Urinary bladder (tissue), 4 donors: ENCODE results near the gene LDLRAD1. TPM values are rescaled to one million over a fixed set of nuclear protein-coding genes. Genes with fewer than 3 reads are reported as not detected.
"Not testable (repeated sequence)": the region's sequence is repeated elsewhere in the genome, so short reads cannot be mapped to it uniquely, and the experiment has no call there.

Experiments used
- DNase-seq: peaks from one replicate; pipeline ENCODE4 v3.0.0-alpha.2; 2015; ENCODE audit errors: extremely low spot score
- H3K27ac ChIP-seq: one replicate; pipeline ENCODE4 v1.5.1; 2013; ENCODE audit warnings: low read depth, mild to moderate bottlenecking, moderate library complexity
- H3K36me3 ChIP-seq: one replicate; pipeline ENCODE4 v1.6.1; 2013; ENCODE audit warnings: mild to moderate bottlenecking, moderate library complexity; ENCODE audit not compliant: insufficient read depth
- H3K4me1 ChIP-seq: one replicate; pipeline ENCODE4 v1.6.1; 2013; ENCODE audit warnings: mild to moderate bottlenecking, moderate library complexity; ENCODE audit not compliant: insufficient read depth
- H3K4me3 ChIP-seq: one replicate; pipeline ENCODE4 v1.5.1; 2013; ENCODE audit warnings: low read depth, low read length
- WGBS: extraction: QIAGEN DNeasy Blood & Tissue Kit; methylation state at CpG from one replicate; pipeline ENCODE4 v1.1.7; 2013; 5-methylcytosine and 5-hydroxymethylcytosine counted together
- polyA plus RNA-seq: library from polyadenylated mRNA; stranded (reverse); fragments of 200-250 nt; gene quantifications from one replicate; pipeline ENCODE4 v1.2.3, GENCODE V29; 2013
- total RNA-seq: library from RNA; depleted of rRNA; stranded (reverse); fragments of >200 nt; gene quantifications from one replicate; pipeline ENCODE4 v1.2.3, GENCODE V29; 2014
- donor health status: healthy with polysubstance abuse.
- donor health status: healthy.

The LDLRAD1 gene
- total and polyA plus RNA-seq, 2 donors, result not detected

DNA sequence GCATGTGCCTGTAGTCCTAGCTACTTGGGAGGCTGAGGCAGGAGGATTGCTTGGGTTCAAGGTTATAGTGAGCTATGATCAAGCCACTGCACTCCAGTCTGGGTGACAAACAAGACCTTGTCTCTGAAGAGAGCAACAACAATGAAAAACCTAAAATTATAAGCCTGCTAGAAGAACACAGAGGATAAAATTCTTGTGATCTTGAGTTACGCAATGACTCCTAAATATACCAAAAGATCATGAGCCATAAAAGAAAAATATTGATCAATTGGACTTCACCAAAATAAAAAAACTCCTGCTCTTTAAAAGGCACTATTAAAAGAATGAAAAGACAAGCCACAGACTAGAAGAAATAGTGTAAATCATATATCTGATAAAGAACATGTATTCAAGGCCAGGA, 22.3 kb downstream of the LDLRAD1 start:
- no peaks in the 10 kb centered on the region for H3K36me3 ChIP-seq
- no peaks in the 10 kb centered on the region for H3K4me1 ChIP-seq
- 92% methylated on average over 1 of the region's 1 CpG for WGBS
- no peak overlapping the region for H3K4me3 ChIP-seq
- no peak for DNase-seq
- no peak overlapping the region for H3K27ac ChIP-seq

DNA sequence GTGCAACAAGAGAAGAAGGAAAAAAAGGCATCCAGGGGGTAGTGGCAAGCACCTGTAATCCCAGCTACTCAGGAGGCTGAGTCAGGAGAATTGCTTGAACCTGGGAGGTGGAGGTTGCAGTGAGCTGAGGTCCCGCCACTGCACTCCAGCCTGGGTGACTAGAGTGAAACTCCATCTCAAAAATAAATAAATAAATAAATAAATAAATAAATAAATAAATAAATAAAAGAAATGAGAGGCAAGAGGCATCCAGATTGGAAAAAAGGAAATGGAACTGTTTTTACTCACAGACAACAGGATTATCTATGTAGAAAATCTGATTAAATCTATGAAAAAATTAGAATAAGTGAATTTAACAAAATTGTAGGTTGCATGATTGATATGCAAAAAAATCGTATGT, 23.5 kb downstream of the LDLRAD1 start:
- not testable (repeated sequence) for H3K27ac ChIP-seq, H3K36me3 ChIP-seq, H3K4me1 ChIP-seq, DNase-seq, H3K4me3 ChIP-seq
- 89% methylated on average over 2 of the region's 2 CpGs for WGBS

DNA sequence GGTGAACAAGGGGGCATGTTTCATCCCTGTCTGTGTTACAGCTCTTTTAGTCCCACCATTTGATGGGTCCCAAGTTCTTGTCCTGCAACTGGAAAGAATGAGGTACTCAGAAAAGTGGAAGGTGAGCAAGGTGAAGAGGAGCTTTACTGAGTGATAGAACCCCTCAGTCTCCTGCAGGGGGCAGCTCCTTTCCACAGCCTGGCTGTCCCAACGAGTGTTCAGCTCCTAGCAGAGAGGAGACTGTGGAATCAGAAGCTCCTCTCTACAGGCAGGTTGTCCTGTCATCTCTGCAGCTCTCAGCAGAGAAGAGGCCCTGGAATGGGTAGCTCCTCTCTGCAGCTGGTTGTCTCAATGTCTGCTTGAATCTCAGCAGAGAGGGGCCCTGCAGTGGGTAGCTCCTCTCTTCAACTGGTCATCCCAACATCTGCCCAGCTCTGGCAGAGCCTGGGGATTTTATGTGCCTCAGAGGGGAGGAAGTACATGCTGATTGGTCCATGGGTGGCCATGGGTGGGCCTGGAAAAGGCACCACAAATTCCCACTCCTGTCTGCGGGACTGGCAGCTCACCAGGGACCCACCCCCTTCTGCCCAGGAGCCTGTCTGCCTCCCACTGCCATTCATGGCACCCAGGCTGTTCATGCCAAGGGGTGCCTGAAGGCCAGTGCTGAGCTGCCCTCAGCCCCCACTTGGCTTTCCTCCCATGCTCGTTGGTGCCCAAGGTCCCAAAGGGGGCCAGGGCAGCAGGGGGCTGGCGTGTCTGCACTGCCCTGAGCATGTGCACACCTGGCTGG, 25.7 kb downstream of the LDLRAD1 start:
- Histone ChIP-seq H3K36me3 (no peaks in the 10 kb centered on the region), H3K4me1 (no peaks in the 10 kb centered on the region), H3K4me3 (no peak overlapping the region), H3K27ac (no peak overlapping the region)
- DNase-seq, result no peak
- WGBS, result 72% methylated on average over 4 of the region's 4 CpGs

DNA sequence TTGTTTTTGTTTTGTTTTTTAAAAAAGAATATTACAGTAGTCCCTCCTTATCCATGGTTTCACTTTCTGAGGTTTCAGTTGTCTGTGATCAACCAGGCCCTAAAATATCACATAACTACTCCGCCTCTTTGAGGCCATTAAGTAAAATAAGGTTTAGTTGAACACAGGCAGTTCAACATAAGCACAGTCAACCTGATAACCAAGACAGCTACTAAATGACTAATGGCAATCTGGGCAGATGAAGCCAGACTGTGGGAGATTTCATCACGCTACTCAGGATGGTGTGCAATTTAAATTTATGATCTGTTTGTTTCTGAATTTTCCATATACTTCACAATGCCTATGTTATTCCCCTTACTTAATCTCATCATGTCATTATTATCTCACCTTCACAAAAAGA, 30.1 kb downstream of the LDLRAD1 start:
- Histone ChIP-seq H3K4me3 (no peak overlapping the region), H3K27ac (no peak overlapping the region), H3K36me3 (no peaks in the 10 kb centered on the region), H3K4me1 (no peaks in the 10 kb centered on the region)
- DNase-seq, result no peak
- 86% methylated on average over 2 of the region's 2 CpGs for WGBS

DNA sequence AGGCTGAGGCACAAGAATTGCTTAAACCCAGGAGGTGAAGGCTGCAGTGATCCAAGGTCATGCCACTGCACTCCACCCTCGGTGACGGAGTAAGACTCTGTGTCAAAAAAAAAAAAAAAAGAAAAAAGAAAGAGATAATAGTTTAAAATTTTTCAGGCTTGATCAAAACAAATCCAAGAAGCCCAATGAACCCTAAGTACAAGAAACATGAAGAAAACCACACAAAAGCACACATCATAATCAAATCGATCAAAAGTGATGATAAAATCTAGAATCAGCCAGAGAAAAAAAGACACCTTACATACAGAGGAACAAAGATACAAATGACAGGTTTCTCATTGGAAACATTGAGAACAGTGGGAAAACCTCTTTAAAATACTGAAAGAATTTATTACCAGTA, 31.5 kb downstream of the LDLRAD1 start:
- Histone ChIP-seq H3K4me3 (no peak overlapping the region), H3K36me3 (no peaks in the 10 kb centered on the region), H3K27ac (no peak overlapping the region), H3K4me1 (no peaks in the 10 kb centered on the region)
- WGBS, result 87% methylated on average over 3 of the region's 3 CpGs
- DNase-seq, result no peak

DNA sequence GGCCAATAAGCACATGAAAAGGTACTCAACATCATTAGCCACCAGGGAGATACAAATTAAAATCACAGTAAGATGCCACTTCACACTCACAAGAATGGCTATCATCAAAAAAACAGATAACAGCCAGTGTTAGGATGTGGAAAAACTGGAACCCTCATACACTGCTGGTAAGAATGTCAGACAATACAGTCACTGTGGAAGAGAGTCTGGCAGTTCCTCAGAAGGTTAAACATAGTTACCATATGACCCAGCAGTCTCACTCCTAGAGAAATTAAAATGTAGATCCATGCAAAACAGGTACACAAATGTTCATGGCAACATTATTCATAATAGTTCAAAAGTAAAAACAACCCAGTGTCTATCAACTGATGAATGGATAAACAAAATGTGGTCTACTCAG, 33.3 kb downstream of the LDLRAD1 start:
- Histone ChIP-seq H3K4me1 (no peaks in the 10 kb centered on the region), H3K27ac (no peak overlapping the region), H3K36me3 (no peaks in the 10 kb centered on the region), H3K4me3 (no peak overlapping the region)
- DNase-seq, result no peak

DNA sequence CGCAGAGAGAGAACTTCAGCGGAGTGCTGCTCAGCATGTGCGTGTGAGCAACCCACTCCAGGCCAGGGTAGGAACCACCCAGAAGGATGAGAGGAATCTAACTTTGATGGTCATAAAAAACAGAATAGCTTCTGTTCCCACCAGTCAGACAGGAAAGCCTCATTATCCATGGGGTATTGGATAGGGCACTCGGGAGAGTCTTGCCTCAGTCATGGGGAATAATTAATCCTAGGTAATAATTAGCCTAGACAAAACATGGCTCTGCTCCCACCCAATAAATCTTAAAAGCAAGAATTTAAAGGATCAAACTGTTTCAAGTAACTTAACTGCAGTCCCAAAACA, 35.3 kb downstream of the LDLRAD1 start:
- peak overlapping the region; percentile 23 for H3K4me3 ChIP-seq
- 17% methylated on average over 4 of the region's 4 CpGs for WGBS
- no peaks in the 10 kb centered on the region for H3K4me1 ChIP-seq
- no peaks in the 10 kb centered on the region for H3K36me3 ChIP-seq
- no peak for DNase-seq
- H3K27ac ChIP-seq, result no peak overlapping the region

DNA sequence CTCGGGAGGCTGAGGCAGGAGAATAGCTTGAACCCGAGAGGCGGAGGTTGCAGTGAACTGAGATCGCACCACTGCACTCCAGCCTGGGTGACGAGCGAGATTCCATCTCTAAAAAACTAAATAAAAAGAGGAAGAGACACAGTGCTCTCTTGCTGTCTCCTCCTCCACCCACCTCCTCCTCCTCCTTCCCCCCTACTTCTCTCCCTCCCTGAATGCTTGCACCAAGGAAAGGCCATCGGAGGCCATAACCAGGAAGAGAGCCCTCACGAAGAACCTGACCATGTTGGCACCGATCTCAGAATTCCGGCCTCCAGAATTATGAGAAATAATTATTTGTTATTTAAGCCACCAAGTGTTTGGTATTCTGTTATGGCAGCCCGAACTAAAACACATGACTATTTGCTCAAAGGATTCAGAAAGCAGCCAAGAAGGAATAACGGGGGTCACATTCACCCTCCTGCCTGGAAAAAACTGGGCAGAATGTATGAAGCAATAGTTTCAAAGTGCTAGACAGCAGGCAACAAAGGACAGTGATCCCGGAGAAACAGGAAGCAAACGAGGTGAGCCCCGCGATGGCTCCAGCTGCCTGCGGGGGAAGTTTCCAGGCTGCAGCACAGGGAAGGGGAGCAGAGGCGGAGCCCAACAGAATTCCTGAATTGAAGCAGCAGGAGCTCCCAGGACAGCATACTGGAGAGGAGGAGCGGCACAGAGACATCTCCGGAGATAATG, 35.8 kb downstream of the LDLRAD1 start:
- no peak for DNase-seq
- no peaks in the 10 kb centered on the region for H3K4me1 ChIP-seq
- peak overlapping the region; percentile 23 for H3K4me3 ChIP-seq
- WGBS, result 27% methylated on average over 20 of the region's 20 CpGs
- no peaks in the 10 kb centered on the region for H3K36me3 ChIP-seq
- peak overlapping the region; percentile 0 for H3K27ac ChIP-seq

DNA sequence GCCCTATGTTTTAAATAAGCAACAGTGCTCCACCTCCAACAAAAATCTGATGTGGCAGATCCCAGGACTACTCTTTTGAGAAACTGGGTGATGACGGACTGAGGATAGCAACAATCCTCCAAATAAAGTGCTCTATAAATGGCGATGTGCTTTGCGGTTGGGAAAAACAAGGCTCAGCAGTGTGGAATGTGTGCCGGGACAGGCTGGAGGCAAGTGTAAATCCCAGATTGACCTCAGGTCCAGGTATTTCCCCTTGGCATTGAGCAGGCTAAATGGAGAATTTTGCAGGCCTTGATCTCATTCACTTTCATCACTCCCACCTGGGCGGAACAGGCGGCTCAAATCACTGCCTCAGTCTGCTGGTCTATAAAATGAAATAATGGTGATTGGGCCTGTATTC, 36.8 kb downstream of the LDLRAD1 start:
- DNase-seq, result no peak
- Histone ChIP-seq H3K4me3 (no peak overlapping the region), H3K36me3 (no peaks in the 10 kb centered on the region), H3K27ac (no peak overlapping the region), H3K4me1 (no peaks in the 10 kb centered on the region)
- 63% methylated on average over 6 of the region's 6 CpGs for WGBS

DNA sequence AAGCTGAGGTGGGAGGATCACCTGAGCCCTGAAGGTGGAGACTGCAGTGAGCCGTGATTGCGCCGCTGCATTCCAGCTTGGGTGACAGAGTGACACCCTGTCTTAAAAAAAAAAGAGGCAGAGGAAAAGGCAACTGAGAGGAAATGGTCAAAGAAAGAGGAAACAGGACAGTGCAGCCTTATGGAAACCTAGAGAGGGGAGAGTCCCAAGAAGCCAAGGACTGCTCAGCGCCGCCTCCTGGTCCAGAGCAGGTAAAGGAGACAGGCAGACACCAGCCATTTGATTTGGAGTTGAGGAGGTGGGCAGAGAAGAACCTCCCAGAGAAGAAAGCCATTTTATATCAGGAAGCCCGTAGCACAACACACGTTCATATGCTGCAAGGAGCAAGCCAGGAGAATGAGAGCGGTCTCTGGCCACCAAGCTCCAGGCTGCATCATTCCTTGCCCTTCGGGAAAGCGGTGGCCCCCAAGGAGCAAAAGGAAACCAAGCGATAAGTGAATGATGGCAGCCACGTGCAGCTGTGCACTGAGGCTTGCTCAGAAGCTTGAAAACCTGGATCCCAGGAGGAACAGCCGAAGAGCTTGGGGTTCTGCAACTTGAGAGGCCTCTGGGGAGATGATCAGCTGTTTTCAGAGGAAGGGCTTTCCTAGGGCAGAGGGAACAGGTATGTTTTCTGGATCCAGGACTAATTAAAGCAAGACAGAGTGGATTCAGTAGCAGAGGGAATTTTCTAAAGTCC, 38.1 kb downstream of the LDLRAD1 start:
- DNase-seq, result no peak
- no peak overlapping the region for H3K4me3 ChIP-seq
- no peaks in the 10 kb centered on the region for H3K36me3 ChIP-seq
- WGBS, result 88% methylated on average over 13 of the region's 13 CpGs
- no peaks in the 10 kb centered on the region for H3K4me1 ChIP-seq
- H3K27ac ChIP-seq, result no peak overlapping the region

DNA sequence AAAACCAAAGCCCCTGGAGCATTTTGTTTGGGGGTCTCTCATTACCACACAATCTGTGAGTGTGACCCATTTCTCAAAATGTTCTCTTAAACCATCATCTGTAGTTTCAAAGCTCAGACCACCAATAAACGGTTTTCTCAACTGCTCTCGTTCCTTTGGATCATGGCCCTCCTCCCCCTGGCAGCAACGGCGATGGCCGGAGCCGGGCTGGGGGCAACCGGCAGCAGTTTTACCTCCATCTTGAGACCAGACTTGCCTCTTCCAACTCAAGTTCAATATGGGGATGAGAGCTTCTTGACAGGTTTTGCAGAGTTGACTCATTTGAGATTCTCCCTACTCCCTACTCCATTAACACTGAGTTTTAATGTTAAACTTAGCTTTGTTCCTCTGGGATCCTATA, 42.1 kb downstream of the LDLRAD1 start:
- DNase-seq, result no peak
- Histone ChIP-seq H3K4me1 (no peaks in the 10 kb centered on the region), H3K27ac (no peak overlapping the region), H3K4me3 (no peak overlapping the region), H3K36me3 (no peaks in the 10 kb centered on the region)
- WGBS, result 96% methylated on average over 7 of the region's 7 CpGs

DNA sequence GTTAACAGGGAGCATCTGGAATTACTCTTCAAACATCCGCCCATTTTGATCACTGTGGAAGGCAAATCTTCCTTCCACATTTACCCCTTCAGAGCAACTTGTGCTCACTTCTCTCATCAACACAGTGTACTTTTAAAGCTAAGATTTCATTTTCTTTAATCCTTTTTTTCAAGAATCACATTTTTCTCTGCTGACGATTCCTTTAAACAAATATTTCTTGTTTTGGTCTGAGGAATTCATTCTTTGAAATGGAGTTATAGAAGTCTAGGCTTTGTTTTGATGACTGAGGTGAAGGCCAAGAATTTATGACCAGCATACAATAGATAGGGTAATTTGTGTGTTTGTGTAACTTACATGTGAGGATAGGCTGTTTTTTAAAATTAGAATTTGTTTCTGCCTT, 46.3 kb downstream of the LDLRAD1 start:
- Histone ChIP-seq H3K4me1 (no peaks in the 10 kb centered on the region), H3K36me3 (no peaks in the 10 kb centered on the region), H3K4me3 (no peak overlapping the region), H3K27ac (no peak overlapping the region)
- WGBS, result 74% methylated on average over 2 of the region's 2 CpGs
- no peak for DNase-seq

DNA sequence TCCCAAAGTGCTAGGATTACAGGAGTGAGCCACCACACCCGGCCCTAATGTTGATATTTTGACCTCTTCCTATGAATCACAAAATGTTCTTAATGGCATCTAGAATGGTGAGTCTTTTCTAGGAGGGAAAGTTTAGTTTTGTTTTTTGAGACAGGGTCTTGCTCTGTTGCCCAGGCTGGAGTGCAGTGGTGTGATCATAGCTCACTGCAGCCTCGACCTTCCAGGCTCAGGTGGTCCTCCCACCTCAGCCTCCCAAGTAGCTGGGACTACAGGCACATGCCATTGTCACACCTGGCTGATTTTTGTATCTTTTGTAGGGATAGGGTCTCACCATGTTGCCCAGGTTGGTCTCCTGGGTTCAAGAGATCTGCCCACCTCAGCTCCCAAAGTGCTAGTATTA, 48.7 kb downstream of the LDLRAD1 start:
- not testable (repeated sequence) for H3K4me3 ChIP-seq, H3K27ac ChIP-seq, H3K4me1 ChIP-seq, H3K36me3 ChIP-seq, DNase-seq
- WGBS, result 96% methylated on average over 2 of the region's 2 CpGs

DNA sequence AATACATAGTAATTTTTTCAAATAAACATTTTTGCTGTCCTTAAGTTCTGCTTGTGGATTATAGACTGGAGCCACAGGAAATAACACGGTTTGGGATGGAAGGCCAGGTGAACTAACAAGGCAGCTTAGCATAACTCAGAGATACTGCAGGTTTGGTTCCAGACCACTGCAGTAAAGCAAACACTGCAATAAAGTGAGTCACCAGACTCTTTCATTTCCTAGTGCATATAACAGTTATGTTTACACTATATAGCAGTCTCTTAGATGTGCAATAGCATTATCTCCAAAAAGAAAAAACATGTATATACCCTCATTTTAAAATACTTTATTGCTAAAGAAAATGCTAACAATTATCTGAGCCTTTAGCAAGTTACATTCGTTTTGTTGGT, 49.9 kb downstream of the LDLRAD1 start:
- Histone ChIP-seq H3K36me3 (no peaks in the 10 kb centered on the region), H3K4me3 (no peak overlapping the region), H3K27ac (no peak overlapping the region), H3K4me1 (no peaks in the 10 kb centered on the region)
- 74% methylated on average over 2 of the region's 2 CpGs for WGBS
- no peak for DNase-seq
